Measurements from ENCODE around the gene SEC31B.

SEC31B gene

DNA sequence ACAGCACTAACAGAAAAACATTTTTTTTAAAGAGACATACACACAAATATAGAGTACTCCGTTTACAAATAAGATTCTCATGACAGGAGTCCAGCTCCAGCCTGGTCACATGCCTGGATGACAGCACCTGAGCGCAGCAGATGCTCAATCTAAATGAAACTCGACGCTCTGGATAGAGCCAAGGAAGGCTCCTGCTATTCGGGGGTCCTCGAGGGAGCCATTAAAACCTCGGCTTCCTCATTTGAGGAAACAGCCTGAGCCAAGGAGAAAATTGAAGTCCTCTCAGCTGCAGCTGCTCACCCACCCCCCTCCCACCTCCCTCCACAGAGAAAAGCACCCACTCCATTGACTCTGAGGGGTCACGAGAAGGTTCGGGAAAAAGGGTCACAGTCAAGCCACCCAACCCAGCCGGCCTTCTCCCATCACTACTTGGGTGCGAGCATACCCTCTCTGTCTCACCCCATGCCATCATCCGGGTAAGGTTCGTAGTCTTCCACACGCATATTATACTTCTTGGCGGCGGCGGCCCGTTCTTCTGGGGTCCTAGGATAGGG, 9.3 kb upstream of the SEC31B start:
- DNase-seq = peak; percentile 44

GRCh38 chr10:100528123-100528886, 8.6 kb upstream of the SEC31B start:
- DNase-seq = no peak

- DNase-seq = no peak
Measured at GRCh38 chr10:100524638-100525037, 5.0 kb upstream of the SEC31B start.

DNA sequence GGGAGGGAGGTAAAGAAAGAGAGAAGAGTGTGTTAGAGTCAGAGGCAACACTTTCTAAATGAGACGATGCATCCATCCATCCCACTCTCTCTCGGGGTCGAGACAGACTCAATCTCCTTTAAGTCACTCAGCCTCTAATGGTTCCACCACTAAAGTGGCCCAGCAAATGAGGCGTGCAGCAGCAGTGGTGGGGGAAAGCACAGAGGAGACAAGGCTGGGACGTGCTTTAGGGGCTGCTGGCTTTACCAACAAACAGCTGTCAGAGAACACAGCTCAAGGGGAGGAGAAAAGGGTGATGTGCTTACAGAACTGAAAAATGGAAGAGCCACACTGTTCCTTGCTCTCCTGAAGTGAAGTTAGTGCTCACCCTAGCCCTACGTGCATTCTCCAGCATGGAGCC, 4.5 kb upstream of the SEC31B start:
- no peak for DNase-seq

DNA sequence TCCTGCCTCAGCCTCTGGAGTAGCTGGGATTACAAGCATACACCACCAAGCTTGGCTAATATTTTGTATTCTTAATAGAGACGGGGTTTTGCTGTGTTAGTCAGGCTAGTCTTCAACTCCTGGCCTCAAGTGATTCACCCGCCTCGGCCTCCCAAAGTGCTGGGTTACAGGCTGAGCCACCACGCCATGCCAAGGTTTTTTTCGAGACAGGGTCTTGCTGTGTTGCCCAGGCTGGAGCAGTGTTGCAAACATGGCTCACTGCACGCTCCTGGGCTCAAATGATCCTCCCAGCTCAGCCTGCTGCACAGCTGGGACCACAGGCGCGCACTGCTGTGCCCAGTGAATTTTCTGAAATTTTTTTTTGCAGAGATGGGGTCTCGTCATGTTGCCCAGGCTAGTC, 3.3 kb upstream of the SEC31B start:
- DNase-seq = no peak

DNA sequence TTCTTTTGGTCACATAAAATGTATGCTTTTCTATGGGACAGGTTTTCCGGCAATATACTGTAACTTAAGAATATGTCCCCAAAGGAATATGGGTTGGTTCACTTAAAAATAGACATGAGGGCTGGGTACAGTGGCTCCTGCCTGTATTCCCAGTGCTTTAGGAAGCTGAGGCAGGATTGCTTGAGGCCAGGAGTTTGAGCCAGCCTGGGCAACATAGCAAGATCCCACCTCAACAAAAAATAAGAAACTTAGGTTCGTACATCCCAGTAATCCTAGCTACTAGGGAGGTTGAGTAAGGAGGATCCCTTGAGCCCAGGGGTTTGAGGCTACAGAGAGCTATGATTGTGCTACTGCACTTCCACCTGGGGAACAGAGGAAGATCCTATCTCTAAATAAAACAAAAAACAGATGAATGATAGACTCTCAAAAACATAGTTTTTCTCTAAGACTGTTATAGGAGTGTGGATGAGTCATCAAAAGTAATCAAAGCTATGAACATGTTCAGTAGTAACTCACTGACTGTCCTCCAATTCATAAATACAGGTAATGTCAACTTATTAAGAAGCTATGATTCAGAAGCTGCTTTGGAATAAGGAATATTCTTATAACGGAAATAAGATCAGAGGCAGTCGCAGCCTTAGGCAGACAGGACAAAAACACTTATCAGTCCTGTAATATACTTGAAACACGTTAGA, 2.6 kb upstream of the SEC31B start:
- DNase-seq = no peak

DNA sequence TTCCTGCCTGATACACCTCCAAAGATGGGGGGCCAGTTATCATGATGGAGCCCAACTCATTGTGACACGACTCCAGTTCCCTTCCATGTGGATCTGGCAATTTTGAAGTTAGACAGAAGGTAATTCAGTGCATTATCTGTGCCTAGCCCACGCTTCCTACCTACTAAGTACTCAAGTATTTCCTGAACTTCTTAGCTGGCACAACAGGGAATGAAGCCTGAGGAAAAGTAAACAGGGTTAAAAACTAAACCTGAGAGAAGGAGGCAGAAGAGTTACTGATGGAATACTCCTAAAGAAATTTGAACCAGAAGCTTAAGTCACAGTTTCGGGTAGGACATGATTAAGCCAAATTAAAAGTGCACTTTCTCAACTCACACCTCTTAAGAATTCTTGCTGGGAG, 1.1 kb upstream of the SEC31B start:
- DNase-seq = no peak

DNA sequence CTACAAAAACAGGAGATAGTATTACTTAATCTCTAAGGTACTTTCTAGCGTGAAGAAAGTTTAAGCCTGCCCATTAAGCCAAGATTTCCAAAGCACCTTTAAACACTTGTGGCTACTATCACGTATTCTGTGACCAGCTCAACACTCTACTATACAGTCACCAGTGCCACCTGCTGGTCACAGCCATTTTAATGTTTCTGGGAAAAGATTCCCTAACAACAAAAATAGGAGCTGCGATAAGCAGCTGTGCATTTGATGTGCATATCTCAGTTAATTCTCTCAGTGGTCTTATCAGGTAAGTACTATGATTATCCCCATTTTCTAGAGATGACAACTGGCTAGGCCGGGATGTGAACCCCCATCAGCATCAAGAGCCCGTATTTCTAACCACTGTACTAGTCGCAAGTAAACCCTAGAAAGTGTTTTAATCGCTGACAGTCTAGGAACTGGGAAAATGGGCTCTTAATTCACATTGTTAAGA, 860 bp downstream of the SEC31B start:
- peak; percentile 89 for DNase-seq

- peak; percentile 47 for DNase-seq
Measured at GRCh38 chr10:100516847-100517246, 2.8 kb downstream of the SEC31B start.

GRCh38 chr10:100515612-100516011, 4.0 kb downstream of the SEC31B start:
- DNase-seq = no peak

DNA sequence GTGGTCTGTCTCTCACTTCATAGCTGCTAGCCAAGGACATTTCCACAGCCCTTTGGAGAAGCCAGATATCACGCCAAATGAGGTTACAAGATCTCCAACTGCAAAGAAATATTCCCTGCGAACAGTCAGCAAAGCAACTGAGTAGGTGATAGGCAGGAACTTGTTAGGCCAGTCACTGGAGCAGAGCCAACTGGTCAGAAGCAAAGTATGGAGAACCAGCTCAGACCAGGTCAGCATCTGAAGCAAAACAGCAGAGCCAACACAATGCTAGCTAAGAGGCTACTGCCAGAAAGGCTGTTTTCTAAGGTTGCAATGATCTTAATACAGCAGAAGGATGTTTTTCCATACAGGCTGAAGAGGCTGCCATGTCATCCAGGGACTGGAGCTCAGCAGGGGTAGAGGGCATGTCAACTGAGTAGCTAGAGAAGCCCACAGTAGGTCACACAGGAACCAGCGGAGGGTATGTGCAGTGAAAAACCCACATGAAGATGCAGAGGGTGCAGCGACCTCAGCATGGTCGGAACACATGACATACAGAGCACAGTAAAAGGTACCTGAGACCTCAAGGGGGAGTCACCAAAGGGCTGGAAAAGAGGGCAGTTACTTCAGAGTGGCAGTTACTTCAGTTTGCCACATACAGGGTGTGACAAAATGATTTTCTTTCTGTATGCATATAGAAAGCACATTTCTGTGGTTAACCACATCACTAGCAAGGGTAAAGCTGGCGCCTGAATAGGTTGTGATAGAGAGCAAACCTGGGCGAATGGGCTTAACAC, 8.9 kb downstream of the SEC31B start:
- DNase-seq = peak; percentile 84

DNA sequence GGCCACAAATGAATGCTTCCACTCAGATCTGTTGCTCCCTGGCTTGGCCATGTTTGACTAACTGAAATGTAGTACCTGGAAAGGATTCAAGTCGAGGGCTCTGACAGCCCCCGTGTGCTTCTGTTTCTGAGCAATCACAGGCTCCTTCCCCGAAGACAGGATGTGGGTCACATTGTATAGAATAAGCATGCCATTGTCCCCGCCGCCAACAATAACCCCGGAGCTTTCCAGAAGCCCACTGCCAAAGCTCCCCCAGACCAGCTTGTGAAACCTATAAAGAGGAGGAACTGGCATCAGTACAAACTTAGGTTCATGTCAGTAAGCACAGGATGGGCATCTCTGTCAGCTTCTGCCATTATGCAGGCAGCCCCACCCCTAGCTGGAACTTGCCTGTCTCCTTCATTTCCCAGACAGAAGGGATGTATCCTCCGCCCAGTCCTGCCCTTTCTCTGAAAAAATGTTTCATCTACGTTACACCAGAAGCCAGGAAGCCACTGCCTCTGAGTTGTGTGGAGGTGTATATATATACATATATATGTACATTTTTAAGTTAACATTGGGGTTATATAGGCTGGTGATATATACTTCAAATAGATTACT, 10.3 kb downstream of the SEC31B start:
- peak; percentile 59 for DNase-seq

- DNase-seq = peak; percentile 92
Measured at GRCh38 chr10:100508691-100509150, 10.9 kb downstream of the SEC31B start.

- no peak for DNase-seq
Measured at GRCh38 chr10:100508266-100508665, 11.4 kb downstream of the SEC31B start.

GRCh38 chr10:100507357-100507732, 12.3 kb downstream of the SEC31B start:
- no peak for DNase-seq

DNA sequence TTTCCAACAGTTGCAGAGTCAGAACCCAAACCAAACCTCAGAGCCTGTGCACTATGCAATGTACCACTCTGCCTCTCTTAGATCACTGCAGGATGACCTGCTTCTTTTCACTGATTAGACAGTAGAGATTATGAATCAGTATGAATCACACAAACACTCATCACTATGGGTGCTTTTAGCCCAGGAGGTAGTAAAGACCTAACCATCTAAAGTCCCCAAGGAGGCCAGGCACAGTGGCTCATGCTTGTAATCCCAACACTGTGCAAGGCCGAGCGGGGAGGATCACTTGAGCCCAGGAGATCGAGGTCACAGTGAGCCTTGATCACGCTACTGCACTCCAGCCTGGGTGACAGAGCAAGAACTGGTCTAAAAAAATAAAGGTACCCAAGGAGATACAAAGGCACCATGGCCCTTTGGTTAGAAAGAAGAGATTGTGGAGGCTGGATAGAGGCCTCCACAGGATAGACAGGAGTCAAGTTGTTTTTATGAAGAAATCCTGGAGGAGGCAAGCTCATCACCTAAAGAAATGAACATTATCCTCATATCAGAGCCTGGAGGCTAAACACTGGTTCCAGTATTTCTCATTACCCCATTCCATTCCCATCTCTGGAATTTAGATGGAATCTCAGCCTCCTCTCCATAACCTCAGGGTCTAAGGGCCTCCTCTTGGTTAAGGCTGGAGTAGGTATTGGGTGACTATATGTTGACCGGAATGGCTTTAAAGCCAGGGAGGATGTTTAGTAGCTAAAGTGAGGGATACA, 12.9 kb downstream of the SEC31B start:
- DNase-seq = no peak

DNA sequence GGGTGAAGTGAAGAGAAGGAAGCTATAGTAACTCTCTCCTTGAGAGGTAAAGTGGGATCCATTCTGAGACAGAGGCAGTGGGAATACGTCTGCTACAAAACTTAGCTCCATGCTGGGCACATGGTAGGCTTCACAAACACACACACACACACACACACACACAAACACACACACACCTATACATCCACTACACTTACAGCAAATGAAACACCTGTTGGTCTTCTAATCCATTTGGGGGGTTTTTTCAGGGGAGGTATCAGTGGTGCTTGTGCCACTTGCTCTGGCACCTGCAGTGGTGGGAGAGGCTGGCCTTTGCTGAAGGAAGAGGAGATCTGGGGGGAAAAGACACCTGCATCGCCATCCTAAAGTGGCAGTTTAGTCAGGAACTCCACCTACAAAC, 14.5 kb downstream of the SEC31B start:
- DNase-seq = no peak

DNA sequence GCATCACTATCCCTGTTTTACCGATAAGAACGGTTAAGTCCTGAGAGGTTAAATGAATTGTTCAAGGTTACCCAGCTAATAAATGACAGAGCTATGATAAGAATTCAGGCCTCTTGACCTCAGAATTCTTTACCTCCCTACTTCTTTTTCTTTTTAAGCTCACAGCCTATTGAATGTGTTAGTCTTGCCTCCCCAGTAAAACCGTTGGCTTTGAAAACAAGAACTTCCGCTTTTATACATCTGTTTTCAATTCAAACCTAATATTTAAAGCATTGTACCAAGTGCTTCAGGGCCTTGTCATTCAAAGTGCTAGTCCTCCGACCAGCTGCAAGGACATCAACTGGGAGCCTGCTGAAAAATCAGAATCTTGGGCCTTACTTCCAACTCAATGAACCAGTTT, 15.6 kb downstream of the SEC31B start:
- no peak for DNase-seq

DNA sequence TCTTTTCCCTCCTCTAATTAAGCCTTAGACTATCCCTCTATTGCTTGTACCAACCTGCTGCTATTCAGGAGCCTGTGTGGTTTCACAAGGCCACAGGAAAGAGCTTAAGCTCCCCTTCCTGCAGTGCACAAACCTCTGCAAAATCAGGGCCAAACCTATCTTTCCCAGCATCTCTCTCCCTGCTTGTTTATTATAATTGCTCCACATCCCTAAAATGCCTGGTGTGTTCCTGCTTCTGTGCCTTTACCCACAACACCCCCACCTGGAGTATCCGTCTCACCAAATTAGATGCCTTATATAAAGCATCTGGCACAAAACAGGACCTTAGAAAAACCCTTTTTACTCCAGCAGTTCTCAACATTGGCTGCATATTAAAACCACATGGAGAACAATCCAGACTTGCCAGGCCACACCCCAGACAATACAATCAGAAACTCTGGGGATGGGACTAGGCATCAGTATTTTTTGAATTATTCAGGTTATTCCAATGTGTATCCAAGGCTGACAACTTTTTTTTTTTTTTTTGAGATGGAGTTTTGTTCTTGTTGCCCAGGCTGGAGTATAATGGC, 16.7 kb downstream of the SEC31B start:
- no peak for DNase-seq

DNA sequence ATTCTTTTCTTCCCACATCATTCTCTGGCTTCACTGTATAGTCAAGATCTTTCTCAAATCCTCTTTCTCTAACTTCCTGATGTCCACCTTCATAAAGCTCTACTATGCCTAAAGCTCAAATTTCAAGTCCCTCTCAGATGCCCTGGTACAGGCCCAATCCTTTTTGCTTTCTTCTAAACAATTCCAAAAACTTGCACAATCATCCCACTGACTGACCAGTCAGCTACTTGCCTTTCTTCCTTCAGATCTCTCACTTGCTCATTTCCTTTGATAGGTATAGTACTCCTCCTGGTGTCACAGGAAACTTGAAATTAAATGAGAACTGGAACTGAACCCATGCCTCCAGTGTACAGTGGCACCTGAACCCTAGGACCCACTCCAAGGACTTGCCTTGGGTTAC, 18.2 kb downstream of the SEC31B start:
- DNase-seq = peak; percentile 35

DNA sequence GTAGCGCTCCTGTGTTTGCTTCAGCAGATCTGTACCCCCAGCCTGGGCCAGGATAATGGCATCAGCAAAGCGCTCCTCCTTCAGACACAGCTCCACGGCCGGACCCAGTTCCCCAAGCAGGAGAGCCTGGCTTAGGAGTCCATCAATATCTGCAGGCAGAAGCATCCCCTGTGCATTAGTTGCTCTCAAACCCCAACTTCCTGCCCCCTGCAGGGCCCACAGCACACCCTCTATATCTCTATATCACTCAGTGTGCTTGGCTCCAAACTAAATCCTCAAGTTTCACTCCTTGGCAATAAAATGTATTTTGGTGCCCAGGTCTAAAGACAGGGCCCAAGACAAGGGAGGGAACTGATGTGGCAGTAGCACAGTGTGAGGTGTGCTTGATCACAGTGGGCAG, 21.6 kb downstream of the SEC31B start:
- no peak for DNase-seq

DNA sequence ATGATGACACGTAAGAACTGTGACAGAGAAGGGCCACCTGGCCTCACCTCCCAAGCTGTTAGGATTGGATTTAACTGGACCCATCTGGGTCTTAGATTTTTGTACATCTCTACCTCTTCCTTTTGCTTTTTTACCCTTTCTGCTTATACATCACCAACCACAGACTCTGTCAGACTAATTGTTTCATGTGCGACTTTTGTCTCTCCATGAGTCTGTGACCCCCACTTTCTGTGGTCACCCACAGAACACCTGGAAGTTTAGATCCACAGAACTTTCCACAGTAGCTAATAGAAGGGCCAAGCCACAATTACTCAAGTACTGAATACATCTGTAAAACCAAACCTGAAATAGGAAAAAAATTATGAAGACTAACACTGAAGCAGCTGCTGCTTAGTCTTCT, 23.1 kb downstream of the SEC31B start:
- no peak for DNase-seq

All from OCI-M1 (cell line).